Prostate gland (tissue), 2 donors: ENCODE measurements around the gene LPAR2. TPM values are rescaled to one million over a fixed set of nuclear protein-coding genes. Genes with fewer than 3 reads are reported as not detected.

ENCODE experiments used
- DNase-seq: peaks from one replicate; pipeline ENCODE4 v3.0.0-alpha.2; 2019; ENCODE audit warnings: low spot score
- H3K27ac ChIP-seq, 2 donors: fragments of 200-600 bp; sonication (generic); 2 replicates each; pipeline ENCODE4 v1.5.1; 2017 to 2019
- H3K27me3 ChIP-seq: fragments of 200-600 bp; sonication (generic); replicated peaks from 2 replicates; pipeline ENCODE4 v1.5.1; 2019; ENCODE audit not compliant: insufficient read depth
- H3K36me3 ChIP-seq, 2 donors: fragments of 200-600 bp; sonication (generic); 1 replicate in 1 of 2; 2 replicates in 1 of 2; pipeline versions ENCODE4 v1.5.1 to v1.8.1; 2017 to 2019
- H3K4me1 ChIP-seq: fragments of 200-600 bp; sonication (generic); replicated peaks from 2 replicates; pipeline ENCODE4 v1.5.1; 2019
- H3K4me3 ChIP-seq, 2 donors: fragments of 200-600 bp; sonication (generic); 2 replicates each; pipeline ENCODE4 v1.5.1; 2017 to 2019
- H3K9me3 ChIP-seq: fragments of 200-600 bp; sonication (generic); 2 replicates; pipeline ENCODE4 v1.5.1; 2017
- POLR2A ChIP-seq: fragments of 450-650 bp; IDR thresholded peaks from one replicate; pipeline ENCODE4 v1.6.1; 2016; ENCODE audit warnings: antibody characterized with exemption, mild to moderate bottlenecking
- POLR2AphosphoS5 ChIP-seq: sonication (generic); formaldehyde crosslinking; IDR thresholded peaks from one replicate; pipeline ENCODE4 v1.6.1; 2017; ENCODE audit warnings: antibody characterized with exemption
- WGBS: methylation state at CpG from one replicate; pipeline ENCODE4 v1.1.5; 2018; 5-methylcytosine and 5-hydroxymethylcytosine counted together
- intact Hi-C: fragments of 100-400 bp; cut with DNase I; formaldehyde crosslinking; loops from one replicate; pipeline ENCODE4 v1.14.2; 2022
- total RNA-seq, 2 donors: library from RNA; depleted of rRNA; stranded (reverse); fragments of >200 nt; gene quantifications; one replicate each; pipeline ENCODE4 v1.1.0, GENCODE V29; 2016
- TF ChIP-seq, protein P1 (sequence below), 4 experiments: fragments of 200-600 bp in 2 of 4; fragments of 450-650 bp in 2 of 4; sonication (generic) in 2 of 4; IDR thresholded peaks; 1 replicate in 3 of 4; 2 replicates in 1 of 4; pipeline ENCODE4 v1.5.1; 2016 to 2019; ENCODE audit warnings: antibody characterized with exemption in 4 of 4, mild to moderate bottlenecking in 2 of 4, moderate library complexity in 2 of 4

The LPAR2 gene
- 100 to 1,000 TPM in 1 of 2 donors, 10 to 100 TPM in 1; 39.7 to 167 TPM for total RNA-seq

DNA sequence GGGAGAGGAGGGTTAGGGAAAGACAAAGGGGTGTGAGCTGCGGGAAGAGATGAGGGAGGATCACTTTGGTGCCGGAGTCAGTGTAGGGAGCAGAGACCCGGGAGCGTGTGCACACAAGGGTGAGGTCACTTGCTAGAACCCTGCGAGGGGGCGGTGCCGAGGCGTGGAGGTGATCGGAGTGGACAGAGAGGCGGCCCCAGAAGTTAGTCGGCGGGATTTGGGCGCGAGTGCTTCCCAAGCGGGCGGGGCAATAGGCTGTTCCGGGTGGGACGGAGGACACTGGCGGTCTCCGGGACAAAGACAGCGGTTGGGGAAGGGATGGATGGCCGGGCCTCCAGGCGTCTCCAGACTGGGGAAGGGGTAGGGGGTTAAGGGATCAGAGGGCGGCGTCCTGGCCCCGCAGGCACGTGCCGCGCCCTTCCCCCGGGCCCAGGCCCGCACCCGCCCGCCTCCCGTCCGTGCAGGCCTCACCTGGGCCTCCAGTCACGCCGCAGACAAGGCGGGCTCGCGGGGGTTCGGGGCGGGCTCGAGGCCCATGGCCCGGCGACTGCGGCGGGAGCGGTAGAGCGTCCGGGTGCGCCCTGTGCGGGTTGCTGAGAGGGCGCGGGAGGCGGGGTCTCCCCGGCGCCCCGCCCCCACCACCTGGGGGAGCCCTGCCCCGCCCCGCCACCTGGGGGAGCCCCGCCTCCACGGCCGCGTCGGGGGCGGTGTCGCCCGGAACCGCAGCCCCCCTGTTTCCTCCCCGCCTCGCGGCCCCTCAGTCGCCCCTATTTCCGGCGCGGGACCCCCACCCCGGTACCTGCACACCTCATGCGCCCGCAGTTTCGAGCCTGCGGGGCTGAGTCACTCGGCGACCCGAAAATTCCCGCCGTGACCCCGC is at the start of gene LPAR2:
Gene LPAR2 (minus strand): TSS at position 600 of the 880 bp plus-strand sequence. CDS start 945 bp downstream, outside the sequence.
- Histone ChIP-seq H3K4me3 (peak within 1 kb of the TSS; percentile 71 to 76), H3K27me3 (no peaks in the 10 kb centered on the region), H3K27ac (peak within 1 kb of the TSS; percentile 83 to 92), H3K4me1 (peaks cover 3% of the 10 kb centered on the region), H3K9me3 (no peaks in the 10 kb centered on the region), H3K36me3 (no peaks in the 10 kb centered on the region)
- TF ChIP-seq POLR2AphosphoS5 (no peak), POLR2A (peak; percentile 39)
- TF ChIP-seq, protein P1, sequence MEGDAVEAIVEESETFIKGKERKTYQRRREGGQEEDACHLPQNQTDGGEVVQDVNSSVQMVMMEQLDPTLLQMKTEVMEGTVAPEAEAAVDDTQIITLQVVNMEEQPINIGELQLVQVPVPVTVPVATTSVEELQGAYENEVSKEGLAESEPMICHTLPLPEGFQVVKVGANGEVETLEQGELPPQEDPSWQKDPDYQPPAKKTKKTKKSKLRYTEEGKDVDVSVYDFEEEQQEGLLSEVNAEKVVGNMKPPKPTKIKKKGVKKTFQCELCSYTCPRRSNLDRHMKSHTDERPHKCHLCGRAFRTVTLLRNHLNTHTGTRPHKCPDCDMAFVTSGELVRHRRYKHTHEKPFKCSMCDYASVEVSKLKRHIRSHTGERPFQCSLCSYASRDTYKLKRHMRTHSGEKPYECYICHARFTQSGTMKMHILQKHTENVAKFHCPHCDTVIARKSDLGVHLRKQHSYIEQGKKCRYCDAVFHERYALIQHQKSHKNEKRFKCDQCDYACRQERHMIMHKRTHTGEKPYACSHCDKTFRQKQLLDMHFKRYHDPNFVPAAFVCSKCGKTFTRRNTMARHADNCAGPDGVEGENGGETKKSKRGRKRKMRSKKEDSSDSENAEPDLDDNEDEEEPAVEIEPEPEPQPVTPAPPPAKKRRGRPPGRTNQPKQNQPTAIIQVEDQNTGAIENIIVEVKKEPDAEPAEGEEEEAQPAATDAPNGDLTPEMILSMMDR (IDR thresholded peaks at IDR 0.05) = peak in 1 of 4 experiments; percentile 13
- peak; percentile 69 for DNase-seq
- intact Hi-C loops = no loop called here
- WGBS = 3% methylated on average over 52 of the region's 87 CpGs

DNA sequence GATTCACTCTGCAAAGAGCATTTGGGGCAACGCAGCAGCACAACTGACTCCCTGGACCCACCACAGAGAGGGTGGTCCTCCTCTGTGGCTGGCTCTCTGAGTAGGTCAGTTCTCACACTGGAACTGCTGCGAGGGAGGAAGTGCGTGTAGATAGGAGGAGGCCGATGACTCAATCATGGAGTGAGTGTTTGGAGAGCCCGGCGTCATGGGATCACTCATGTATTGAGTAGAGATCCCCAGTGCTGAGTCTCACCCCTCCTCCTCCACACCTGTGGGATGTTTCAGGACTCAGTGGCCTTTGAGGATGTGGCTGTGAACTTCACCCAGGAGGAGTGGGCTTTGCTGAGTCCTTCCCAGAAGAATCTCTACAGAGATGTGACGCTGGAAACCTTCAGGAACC is 49.6 kb upstream of the LPAR2 start:
- H3K27ac ChIP-seq = no peak overlapping the region
- H3K4me1 ChIP-seq = no peaks in the 10 kb centered on the region
- peaks cover 0 to 14% of the 10 kb centered on the region in 2 donors for H3K36me3 ChIP-seq
- H3K9me3 ChIP-seq = no peaks in the 10 kb centered on the region
- WGBS = 89% methylated on average over 7 of the region's 7 CpGs
- H3K4me3 ChIP-seq = no peak overlapping the region
- no peaks in the 10 kb centered on the region for H3K27me3 ChIP-seq
- DNase-seq = no peak
- TF ChIP-seq POLR2AphosphoS5 = no peak
- TF ChIP-seq POLR2A = no peak
- TF ChIP-seq, protein P1 (IDR thresholded peaks at IDR 0.05) = no peak
- intact Hi-C loops = no loop called here

DNA sequence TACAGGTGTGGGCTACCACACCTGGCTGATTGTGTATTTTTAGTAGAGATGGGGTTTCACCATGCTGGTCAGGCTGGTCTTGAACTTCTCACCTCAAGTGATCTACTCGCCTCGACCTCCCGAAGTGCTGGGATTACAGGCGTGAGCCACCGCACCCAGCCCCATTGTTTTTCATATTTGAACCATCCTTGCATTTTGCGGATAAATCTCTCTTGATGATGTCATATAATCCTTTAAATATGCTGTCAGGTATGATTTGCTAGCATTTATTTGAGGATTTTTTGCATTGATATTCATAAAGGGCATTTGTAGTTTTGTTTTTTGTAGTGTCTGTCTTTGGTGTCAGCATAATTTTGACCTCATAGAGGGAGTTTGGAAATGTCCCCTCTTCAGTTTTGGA is 46.3 kb upstream of the LPAR2 start:
- Histone ChIP-seq H3K27ac (no peak overlapping the region), H3K4me1 (no peaks in the 10 kb centered on the region), H3K27me3 (no peaks in the 10 kb centered on the region), H3K4me3 (no peak overlapping the region), H3K36me3 (peaks cover 0 to 9% of the 10 kb centered on the region in 2 donors), H3K9me3 (no peaks in the 10 kb centered on the region)
- DNase-seq = no peak
- WGBS = 96% methylated on average over 6 of the region's 6 CpGs
- intact Hi-C loops = no loop called here
- TF ChIP-seq, protein P1 (IDR thresholded peaks at IDR 0.05) = no peak
- TF ChIP-seq POLR2A = no peak

DNA sequence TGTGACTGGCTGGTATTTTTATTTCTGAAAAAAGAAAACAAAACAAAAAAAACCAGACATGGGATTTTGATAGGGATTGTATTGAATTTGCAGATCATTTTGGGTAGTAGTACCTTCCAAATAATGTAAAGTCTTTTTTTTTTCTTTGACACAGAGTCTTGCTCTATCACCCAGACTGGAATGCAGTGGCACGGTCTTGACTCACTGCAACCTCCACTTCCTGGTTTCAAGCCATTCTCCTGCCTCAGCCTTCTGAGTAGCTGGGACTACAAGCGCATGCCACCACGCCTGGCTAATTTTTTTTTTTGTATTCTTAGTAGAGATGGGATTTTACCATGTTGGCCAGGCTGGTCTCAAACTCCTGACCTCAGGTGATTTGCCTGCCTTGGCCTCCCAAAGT is 44.8 kb upstream of the LPAR2 start:
- no peak for TF ChIP-seq POLR2A
- no peak for TF ChIP-seq POLR2AphosphoS5
- TF ChIP-seq, protein P1 (IDR thresholded peaks at IDR 0.05) = no peak
- Histone ChIP-seq H3K36me3 (no peaks in the 10 kb centered on the region), H3K9me3 (no peaks in the 10 kb centered on the region), H3K4me1 (no peaks in the 10 kb centered on the region), H3K27me3 (no peaks in the 10 kb centered on the region), H3K27ac (no peak overlapping the region), H3K4me3 (no peak overlapping the region)
- WGBS = 98% methylated on average over 3 of the region's 3 CpGs
- DNase-seq = no peak
- intact Hi-C loops = no loop called here
